Kidney (tissue), 14 donors: ENCODE data around the gene EVI5. TPM values are rescaled to one million over a fixed set of nuclear protein-coding genes. Genes with fewer than 3 reads are reported as not detected.

ENCODE experiments used
- DNase-seq, 5 donors: peaks; one replicate each; pipeline ENCODE4 v3.0.0-alpha.2; 2013 to 2020
- FAIRE-seq: peaks from 2 replicates; lab custom pipeline; 2012; peaks lifted over from hg19 to GRCh38; lab: Jason Lieb, UNC
- H3K27ac ChIP-seq, 2 donors: one replicate each; pipeline ENCODE4 v1.7.0; 2013; ENCODE audit warnings: low read depth in 2 of 2, low read length in 2 of 2, inconsistent platforms in 1 of 2
- H3K27me3 ChIP-seq: one replicate; pipeline ENCODE4 v1.7.1; 2013; ENCODE audit warnings: low read length, inconsistent platforms; ENCODE audit not compliant: control insufficient read depth, insufficient read depth
- H3K36me3 ChIP-seq, 3 donors: one replicate each; pipeline versions ENCODE4 v1.7.0 to v1.7.1; 2013; ENCODE audit warnings: low read length in 3 of 3, control low read depth in 1 of 3, inconsistent platforms in 1 of 3; ENCODE audit not compliant: insufficient read depth in 3 of 3, control insufficient read depth in 2 of 3
- H3K4me1 ChIP-seq, 3 donors: one replicate each; pipeline versions ENCODE4 v1.7.0 to v1.7.1; 2013; ENCODE audit warnings: low read length in 3 of 3, inconsistent platforms in 1 of 3, low read depth in 1 of 3; ENCODE audit not compliant: control insufficient read depth in 2 of 3, insufficient read depth in 2 of 3
- H3K4me3 ChIP-seq, 3 donors: one replicate each; pipeline versions ENCODE4 v1.7.0 to v1.8.1; 2013; ENCODE audit warnings: low read length in 3 of 3, control low read depth in 1 of 3, inconsistent platforms in 1 of 3
- H3K9ac ChIP-seq, 3 donors: one replicate each; pipeline versions ENCODE4 v1.7.0 to v1.7.1; 2013; ENCODE audit warnings: low read length in 3 of 3, control low read depth in 1 of 3, inconsistent platforms in 1 of 3
- H3K9me3 ChIP-seq, 3 donors: one replicate each; pipeline versions ENCODE4 v1.7.0 to v1.7.1; 2013; ENCODE audit warnings: low read length in 3 of 3, control low read depth in 1 of 3, inconsistent platforms in 1 of 3; ENCODE audit not compliant: control insufficient read depth in 2 of 3, insufficient read depth in 1 of 3
- intact Hi-C: fragments of 100-400 bp; cut with DNase I; formaldehyde crosslinking; loops from one replicate; pipeline ENCODE4 v1.11.1; 2022
- polyA plus RNA-seq: library from polyadenylated mRNA; stranded (reverse); fragments of 350-450 nt; fragmentation: Illumina TruSeq; extraction: RNeasy Lipid Tissue Mini Kit (QIAGEN cat#74804); gene quantifications from one replicate; pipeline ENCODE4 v1.2.3, GENCODE V29; 2014; ENCODE audit warnings: low read depth, low replicate concordance; ENCODE audit not compliant: insufficient read depth
- total RNA-seq: library from RNA; stranded (reverse); fragmentation: NEBNext Ultra II Directional; extraction: Animal tissue kit (Norgen Biotek cat#: 25700); gene quantifications from one replicate; pipeline ENCODE4 v1.2.1, GENCODE V29; 2021
- TF ChIP-seq, protein P1 (sequence below): IDR thresholded peaks from 3 replicates; pipeline ENCODE4 v1.5.1; 2012; ENCODE audit warnings: mild to moderate bottlenecking, moderate library complexity, borderline replicate concordance; ENCODE audit not compliant: insufficient read depth; ENCODE audit errors: extremely low read depth
- donor health status: control.
- donor health status: control.
- donor health status: control.
- donor health status: control.
- donor health status: control.
- donor health status: DM: yes; HTN: yes; CAD: no.
- donor health status: Normal renal cell carcinoma (clear cell type).

Gene EVI5
- total and polyA plus RNA-seq, 2 donors from 2014 or later, result 3.6 to 36.5 TPM

DNA sequence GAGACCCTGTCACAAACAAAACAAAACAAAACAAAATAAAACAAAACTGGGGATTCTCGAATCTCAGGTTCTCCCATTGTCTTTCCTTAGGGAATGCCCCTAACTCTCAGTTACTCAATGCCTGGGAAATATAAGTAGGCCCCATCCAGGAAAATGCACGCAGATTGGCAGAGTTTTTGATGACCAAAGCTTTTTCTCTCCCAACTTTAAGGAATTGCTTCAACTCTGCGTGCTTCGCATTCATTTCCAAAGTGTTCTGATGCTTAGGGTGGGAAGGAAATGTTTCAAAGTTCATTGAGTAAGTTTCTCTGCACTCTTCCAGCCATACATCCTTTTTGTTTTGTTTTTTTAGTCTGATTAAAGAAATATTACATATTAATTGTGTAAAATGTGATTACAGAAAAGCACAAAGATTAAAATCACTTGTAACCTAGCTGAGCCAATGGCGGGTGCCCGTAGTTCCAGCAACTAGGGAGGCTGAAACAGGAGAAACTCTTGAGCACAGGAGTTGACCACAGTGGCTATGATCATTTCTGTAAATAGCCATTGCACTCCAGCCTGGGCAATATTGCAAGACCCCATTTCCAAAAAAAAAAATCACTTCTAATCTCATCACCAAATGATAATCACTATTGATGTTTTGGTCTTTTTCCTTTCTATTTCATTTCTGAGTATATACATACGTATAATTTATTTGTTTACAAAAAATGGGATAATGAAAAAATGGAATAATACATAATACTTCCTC lies 18.4 kb upstream of the EVI5 start:
- intact Hi-C loops, result no loop called here
- FAIRE-seq (no peak), DNase-seq (no peak)
- Histone ChIP-seq H3K9me3 (no peaks in the 10 kb centered on the region), H3K36me3 (no peaks in the 10 kb centered on the region), H3K27me3 (no peaks in the 10 kb centered on the region), H3K4me3 (no peak overlapping the region), H3K4me1 (no peaks in the 10 kb centered on the region), H3K27ac (no peak overlapping the region), H3K9ac (no peak overlapping the region)
- TF ChIP-seq, protein P1, sequence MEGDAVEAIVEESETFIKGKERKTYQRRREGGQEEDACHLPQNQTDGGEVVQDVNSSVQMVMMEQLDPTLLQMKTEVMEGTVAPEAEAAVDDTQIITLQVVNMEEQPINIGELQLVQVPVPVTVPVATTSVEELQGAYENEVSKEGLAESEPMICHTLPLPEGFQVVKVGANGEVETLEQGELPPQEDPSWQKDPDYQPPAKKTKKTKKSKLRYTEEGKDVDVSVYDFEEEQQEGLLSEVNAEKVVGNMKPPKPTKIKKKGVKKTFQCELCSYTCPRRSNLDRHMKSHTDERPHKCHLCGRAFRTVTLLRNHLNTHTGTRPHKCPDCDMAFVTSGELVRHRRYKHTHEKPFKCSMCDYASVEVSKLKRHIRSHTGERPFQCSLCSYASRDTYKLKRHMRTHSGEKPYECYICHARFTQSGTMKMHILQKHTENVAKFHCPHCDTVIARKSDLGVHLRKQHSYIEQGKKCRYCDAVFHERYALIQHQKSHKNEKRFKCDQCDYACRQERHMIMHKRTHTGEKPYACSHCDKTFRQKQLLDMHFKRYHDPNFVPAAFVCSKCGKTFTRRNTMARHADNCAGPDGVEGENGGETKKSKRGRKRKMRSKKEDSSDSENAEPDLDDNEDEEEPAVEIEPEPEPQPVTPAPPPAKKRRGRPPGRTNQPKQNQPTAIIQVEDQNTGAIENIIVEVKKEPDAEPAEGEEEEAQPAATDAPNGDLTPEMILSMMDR, result no peak

DNA sequence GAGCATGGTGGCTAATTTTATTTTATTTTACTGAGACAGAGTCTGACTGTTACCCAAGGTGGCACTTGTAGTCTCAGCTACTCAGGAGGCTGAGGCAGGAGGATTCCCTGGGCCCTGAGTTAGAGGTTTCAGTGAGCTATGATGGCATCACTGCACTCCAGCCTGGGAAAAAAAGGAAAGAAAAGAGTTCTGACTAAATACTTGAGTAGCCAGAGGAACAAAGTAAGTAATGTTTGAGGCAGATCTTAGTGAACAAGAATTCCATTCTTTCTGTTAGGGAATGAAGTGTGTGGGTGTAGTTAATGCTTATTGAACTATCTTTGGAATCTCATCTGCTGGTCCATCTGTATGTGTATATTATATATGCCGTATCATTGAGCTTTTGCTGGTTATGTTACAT lies 13.1 kb upstream of the EVI5 start:
- no peaks in the 10 kb centered on the region for H3K36me3 ChIP-seq
- no peak for DNase-seq

DNA sequence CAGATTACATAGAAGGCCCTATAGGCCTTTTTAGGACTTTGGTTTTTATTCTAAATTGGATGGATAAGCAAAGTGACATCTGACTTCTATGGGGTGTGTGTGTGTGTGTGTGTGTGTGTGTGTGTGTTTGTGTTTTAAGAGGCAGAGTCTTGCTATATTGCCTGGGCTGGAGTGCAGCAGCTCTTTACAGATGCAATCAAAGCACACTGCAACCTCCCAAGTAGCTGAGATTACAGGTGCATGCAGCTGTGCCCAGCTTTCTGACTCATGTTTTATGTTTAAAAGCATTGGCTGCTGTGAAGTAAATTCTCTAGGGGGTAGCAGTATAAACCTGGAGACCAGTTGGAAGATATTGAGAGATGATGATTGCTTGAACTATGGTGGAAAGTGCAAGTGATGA lies 12.4 kb upstream of the EVI5 start:
- FAIRE-seq, result no peak
- intact Hi-C loops, result no loop called here

More for the DNA sequence above, 13.1 kb upstream of the EVI5 start:
- H3K4me1 ChIP-seq, result no peaks in the 10 kb centered on the region
- no peak overlapping the region for H3K9ac ChIP-seq
- no peaks in the 10 kb centered on the region for H3K27me3 ChIP-seq
- H3K9me3 ChIP-seq, result no peaks in the 10 kb centered on the region
- TF ChIP-seq, protein P1, result no peak
- no peak overlapping the region for H3K4me3 ChIP-seq
- no peak for FAIRE-seq
- intact Hi-C loops, result no loop called here
- no peak overlapping the region for H3K27ac ChIP-seq

More for the DNA sequence above, 12.4 kb upstream of the EVI5 start:
- H3K27ac ChIP-seq, result no peak overlapping the region
- H3K4me1 ChIP-seq, result no peaks in the 10 kb centered on the region
- TF ChIP-seq, protein P1, result no peak
- H3K9me3 ChIP-seq, result no peaks in the 10 kb centered on the region
- no peak overlapping the region for H3K4me3 ChIP-seq
- no peak for DNase-seq
- H3K27me3 ChIP-seq, result no peaks in the 10 kb centered on the region
- no peaks in the 10 kb centered on the region for H3K36me3 ChIP-seq
- H3K9ac ChIP-seq, result no peak overlapping the region
